ENCODE measurements around the gene TMEM255B. TPM values are rescaled to one million over a fixed set of nuclear protein-coding genes. Genes with fewer than 3 reads are reported as not detected.

The TMEM255B gene
- total and polyA plus RNA-seq, 2 of the 4 experiments (the other 2 are of a cell fraction) = 0.36 to 0.94 TPM

GRCh38 chr13:113810640-113811039, 51.6 kb downstream of the TMEM255B start:
- H3K9me1 ChIP-seq (ENCODE audit: insufficient read depth, low read length) = peaks cover 4% of the 10 kb centered on the region; the same call in 1 of the 2 replicates
- dilution Hi-C loops (cut with HindIII; ENCODE audit: low sequenced_read_pairs, unreplicated experiment) = no loop called here
- H3K27me3 ChIP-seq (ENCODE audit: control insufficient read depth, insufficient read depth, low read length) = no peaks in the 10 kb centered on the region
- DNase-seq (no peak), ATAC-seq (ENCODE audit: low read depth) (no peak)
- ChIA-PET POLR2A (ENCODE audit: unreplicated experiment) (no interaction called here), CTCF (no interaction called here)
- H4K91ac ChIP-seq (ENCODE audit: insufficient read depth, low read depth, low read length) = no peak overlapping the region
- no peak overlapping the region for H3K4me3 ChIP-seq (ENCODE audit: insufficient read depth, low read depth, low read length)
- peaks cover 17% of the 10 kb centered on the region for H3K9me3 ChIP-seq (ENCODE audit: control insufficient read depth, insufficient read depth, low read length)
- BruUV-seq (replicated peaks) = no TSS peak
- intact Hi-C loops (cut with micrococcal nuclease) = loop anchor here (10.0 kb wide), 1 partner anchor 214 kb away; no protein-coding TSS in a partner anchor
- no peak overlapping the region for H3K23ac ChIP-seq (ENCODE audit: low read depth, low read length)
- H3K14ac ChIP-seq (replicated peaks; ENCODE audit: low read depth, low read length) = no peak overlapping the region
- no peak overlapping the region for H2AFZ ChIP-seq (replicated peaks; ENCODE audit: low read length, poor library complexity)
- H3K18ac ChIP-seq (ENCODE audit: low read depth, low read length) = no peak overlapping the region
- H3K4me1 ChIP-seq (ENCODE audit: control insufficient read depth, insufficient read depth, low read length) = peaks cover 7% of the 10 kb centered on the region
- no peaks in the 10 kb centered on the region for H3K36me3 ChIP-seq (ENCODE audit: control insufficient read depth, insufficient read depth, low read length)
- no peak overlapping the region for H3K27ac ChIP-seq (ENCODE audit: insufficient read depth, low read length)
- no peak overlapping the region for H3K4ac ChIP-seq (ENCODE audit: low read depth, low read length)
- TF ChIP-seq FOS (IDR thresholded peaks at IDR 0.05; ENCODE audit: low read depth, low read length) (no peak), NFE2L2 (IDR thresholded peaks at IDR 0.05; ENCODE audit: low read depth, low read length) (no peak), SMC3 (IDR thresholded peaks at IDR 0.05; ENCODE audit: low read depth, low read length) (no peak), CTCF (conservative IDR thresholded peaks at IDR 0.05; ENCODE audit: low read depth, low read length) (no peak), MXI1 (IDR thresholded peaks at IDR 0.05; ENCODE audit: borderline replicate concordance, low read depth, low read length) (no peak), BHLHE40 (IDR thresholded peaks at IDR 0.05; ENCODE audit: low read depth, low read length) (no peak), RFX5 (IDR thresholded peaks at IDR 0.05; ENCODE audit: low read depth, low read length) (no peak), MAFK (IDR thresholded peaks at IDR 0.05; ENCODE audit: low read depth, low read length) (no peak), ELK1 (IDR thresholded peaks at IDR 0.05; ENCODE audit: borderline replicate concordance, low read depth, low read length) (no peak), RAD21 (IDR thresholded peaks at IDR 0.05; ENCODE audit: low read length) (no peak), RCOR1 (IDR thresholded peaks at IDR 0.05; ENCODE audit: insufficient replicate concordance, low read length) (no peak), CHD1 (IDR thresholded peaks at IDR 0.05; ENCODE audit: low read depth, low read length) (no peak), USF2 (IDR thresholded peaks at IDR 0.05; ENCODE audit: low read depth, low read length) (no peak), POLR2A (IDR thresholded peaks at IDR 0.05; ENCODE audit: low read depth, low read length) (no peak)
- peak overlapping the region; percentile 82 for H2AK9ac ChIP-seq (replicated peaks; ENCODE audit: low read depth, low read length, poor library complexity)
- no peak overlapping the region for H2BK5ac ChIP-seq (ENCODE audit: low read depth, low read length, poor library complexity, severe bottlenecking)
- peaks cover 0 to 21% of the 10 kb centered on the region in 2 experiments; a peak in 2 of 4 replicates for H3K79me1 ChIP-seq (ENCODE audit: low read depth in 1 of 2, low read length in 2 of 2)
- no peak overlapping the region for H4K5ac ChIP-seq (ENCODE audit: low read depth, low read length)
- in situ Hi-C loops (cut with MboI; ENCODE audit: low sequenced_read_pairs) = no loop called here
- no peak overlapping the region for H3K9ac ChIP-seq (ENCODE audit: low read depth, low read length)
- no peak overlapping the region for H3K4me2 ChIP-seq (ENCODE audit: low read depth, low read length)
- no peak overlapping the region for H2BK120ac ChIP-seq (ENCODE audit: low read depth, low read length)
- no peak overlapping the region for H3K56ac ChIP-seq (ENCODE audit: extremely low read depth, insufficient read depth, low read length)
- no peak overlapping the region for H2BK20ac ChIP-seq (ENCODE audit: low read depth, low read length)
- peaks cover 10% of the 10 kb centered on the region; the same call in 1 of the 2 replicates for H4K20me1 ChIP-seq (ENCODE audit: insufficient read depth, low read length)
- no peak overlapping the region for H2BK15ac ChIP-seq (ENCODE audit: low read depth, low read length)
- H2AK5ac ChIP-seq (ENCODE audit: low read depth, low read length) = peak overlapping the region; percentile 16; the same call in 1 of the 2 replicates
- H4K8ac ChIP-seq (ENCODE audit: low read depth in 2 of 2, low read length in 2 of 2) = no peak overlapping the region
- WGBS, 2 experiments (ENCODE audit: extremely low coverage in 2 of 2, insufficient read length in 1 of 2) = 85% methylated on average over 5 of the region's 14 CpGs; no CpG with 5 or more reads in 1 of the 2 experiments

All from IMR-90 (cell line).